Measurements from ENCODE around the gene OGFRL1. TPM values are rescaled to one million over a fixed set of nuclear protein-coding genes. Genes with fewer than 3 reads are reported as not detected.
A peak's percentile ranks its signal among the peaks of the same experiment; 100 is the strongest.

Gene OGFRL1
- total RNA-seq, 1 donor from 2014 or later: 7.5 TPM

GRCh38 chr6:71289039-71289801 lies 609 bp downstream of the OGFRL1 start:
- H3K9me3 Mint-ChIP-seq: no peaks in the 10 kb centered on the region
- H3K36me3 Mint-ChIP-seq: peaks cover 15% of the 10 kb centered on the region
- no peaks in the 10 kb centered on the region for H3K9me3 ChIP-seq (ENCODE audit: low read depth)
- no peaks in the 10 kb centered on the region for H3K27me3 ChIP-seq
- H3K4me1 Mint-ChIP-seq: peaks cover 30% of the 10 kb centered on the region
- H3F3A ChIP-seq (ENCODE audit: low read depth): peaks cover 13% of the 10 kb centered on the region
- no peaks in the 10 kb centered on the region for H3K4me1 ChIP-seq
- H3K9ac ChIP-seq: no peak overlapping the region
- peak overlapping the region; percentile 83 for H3K4me3 ChIP-seq
- TF ChIP-seq EZH2phosphoT487 (IDR thresholded peaks at IDR 0.05) (no peak), EZH2 (IDR thresholded peaks at IDR 0.05) (no peak)
- TF ChIP-seq, protein P1, sequence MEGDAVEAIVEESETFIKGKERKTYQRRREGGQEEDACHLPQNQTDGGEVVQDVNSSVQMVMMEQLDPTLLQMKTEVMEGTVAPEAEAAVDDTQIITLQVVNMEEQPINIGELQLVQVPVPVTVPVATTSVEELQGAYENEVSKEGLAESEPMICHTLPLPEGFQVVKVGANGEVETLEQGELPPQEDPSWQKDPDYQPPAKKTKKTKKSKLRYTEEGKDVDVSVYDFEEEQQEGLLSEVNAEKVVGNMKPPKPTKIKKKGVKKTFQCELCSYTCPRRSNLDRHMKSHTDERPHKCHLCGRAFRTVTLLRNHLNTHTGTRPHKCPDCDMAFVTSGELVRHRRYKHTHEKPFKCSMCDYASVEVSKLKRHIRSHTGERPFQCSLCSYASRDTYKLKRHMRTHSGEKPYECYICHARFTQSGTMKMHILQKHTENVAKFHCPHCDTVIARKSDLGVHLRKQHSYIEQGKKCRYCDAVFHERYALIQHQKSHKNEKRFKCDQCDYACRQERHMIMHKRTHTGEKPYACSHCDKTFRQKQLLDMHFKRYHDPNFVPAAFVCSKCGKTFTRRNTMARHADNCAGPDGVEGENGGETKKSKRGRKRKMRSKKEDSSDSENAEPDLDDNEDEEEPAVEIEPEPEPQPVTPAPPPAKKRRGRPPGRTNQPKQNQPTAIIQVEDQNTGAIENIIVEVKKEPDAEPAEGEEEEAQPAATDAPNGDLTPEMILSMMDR (IDR thresholded peaks at IDR 0.05): no peak
- H3K36me3 ChIP-seq: no peaks in the 10 kb centered on the region
- H3K27ac Mint-ChIP-seq: no peak overlapping the region
- peak overlapping the region; percentile 91 for H3K4me2 ChIP-seq
- H4K20me1 ChIP-seq (ENCODE audit: low read depth): no peaks in the 10 kb centered on the region
- H3K27ac ChIP-seq: no peak overlapping the region
- peaks cover 8% of the 10 kb centered on the region for H3K27me3 Mint-ChIP-seq (ENCODE audit: insufficient read depth, low read depth)
- DNase-seq (ENCODE audit: low spot score): peak; percentile 62
- no peak overlapping the region for H2AFZ ChIP-seq (replicated peaks)
- peak overlapping the region; percentile 90 for H3K4me3 Mint-ChIP-seq
- H3K79me2 ChIP-seq (ENCODE audit: low read depth): no peaks in the 10 kb centered on the region

DNA sequence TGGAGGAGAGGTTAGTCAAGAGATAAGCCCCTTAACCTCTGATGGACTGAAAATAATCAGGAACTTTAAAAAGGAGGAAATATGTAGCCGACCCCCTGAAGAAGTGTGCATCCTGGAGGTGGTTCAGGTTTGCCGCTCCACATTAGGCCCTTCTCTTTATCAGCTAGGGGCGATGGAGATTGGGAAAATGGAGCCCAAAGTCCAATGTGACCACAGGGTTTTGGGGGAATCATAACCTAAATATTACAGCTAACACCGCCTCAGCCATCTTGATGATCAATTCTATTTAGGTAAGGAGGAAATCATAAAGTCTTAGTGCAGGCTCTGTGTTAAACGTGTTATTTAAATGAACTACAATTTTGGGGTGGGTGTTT lies 1.2 kb downstream of the OGFRL1 start:
- Histone ChIP-seq H3K9ac (no peak overlapping the region), H3K9me3 (ENCODE audit: low read depth) (no peaks in the 10 kb centered on the region), H3K79me2 (ENCODE audit: low read depth) (no peaks in the 10 kb centered on the region), H3K4me1 (no peaks in the 10 kb centered on the region), H3K27me3 (no peaks in the 10 kb centered on the region), H3K27ac (no peak overlapping the region), H3K4me3 (peak overlapping the region; percentile 83), H3K4me2 (peak overlapping the region; percentile 91), H3K36me3 (no peaks in the 10 kb centered on the region), H3F3A (ENCODE audit: low read depth) (peaks cover 13% of the 10 kb centered on the region), H2AFZ (replicated peaks) (no peak overlapping the region), H4K20me1 (ENCODE audit: low read depth) (no peaks in the 10 kb centered on the region)
- peak overlapping the region; percentile 90 for H3K4me3 Mint-ChIP-seq
- DNase-seq (ENCODE audit: low spot score): no peak
- TF ChIP-seq EZH2phosphoT487 (IDR thresholded peaks at IDR 0.05): no peak
- no peak for TF ChIP-seq EZH2 (IDR thresholded peaks at IDR 0.05)
- TF ChIP-seq, protein P1 (IDR thresholded peaks at IDR 0.05): no peak
- peaks cover 8% of the 10 kb centered on the region for H3K27me3 Mint-ChIP-seq (ENCODE audit: insufficient read depth, low read depth)
- H3K27ac Mint-ChIP-seq: no peak overlapping the region
- peaks cover 19% of the 10 kb centered on the region for H3K36me3 Mint-ChIP-seq
- no peaks in the 10 kb centered on the region for H3K9me3 Mint-ChIP-seq
- H3K4me1 Mint-ChIP-seq: peaks cover 30% of the 10 kb centered on the region

DNA sequence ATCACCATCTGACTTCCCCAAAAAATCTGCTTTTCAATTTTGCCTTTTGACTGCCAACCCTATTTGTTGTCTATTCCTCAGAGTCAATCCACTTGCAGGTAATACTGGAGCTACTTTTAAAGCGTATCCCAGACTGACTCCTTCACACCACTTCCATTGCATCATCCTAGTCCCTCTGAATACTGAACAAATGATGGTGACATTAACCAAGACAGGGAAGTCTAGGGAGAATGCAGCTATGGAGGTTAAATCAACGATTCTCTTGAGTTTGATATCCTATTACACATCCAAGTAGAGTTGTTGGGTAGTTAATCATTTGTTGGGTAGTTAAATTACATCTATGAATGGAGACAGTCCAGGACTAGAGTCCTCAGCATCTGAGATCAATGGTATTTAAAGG lies 2.0 kb downstream of the OGFRL1 start:
- DNase-seq (ENCODE audit: low spot score): no peak
- Histone ChIP-seq H4K20me1 (ENCODE audit: low read depth) (no peaks in the 10 kb centered on the region), H3K27me3 (no peaks in the 10 kb centered on the region), H3K4me3 (no peak overlapping the region), H3K4me2 (no peak overlapping the region), H3K9ac (no peak overlapping the region), H3F3A (ENCODE audit: low read depth) (peaks cover 13% of the 10 kb centered on the region), H2AFZ (replicated peaks) (no peak overlapping the region), H3K4me1 (no peaks in the 10 kb centered on the region), H3K9me3 (ENCODE audit: low read depth) (no peaks in the 10 kb centered on the region), H3K79me2 (ENCODE audit: low read depth) (no peaks in the 10 kb centered on the region), H3K36me3 (no peaks in the 10 kb centered on the region), H3K27ac (no peak overlapping the region)
- Mint-ChIP-seq H3K36me3 (peaks cover 23% of the 10 kb centered on the region), H3K4me3 (peak overlapping the region; percentile 90), H3K9me3 (no peaks in the 10 kb centered on the region), H3K27ac (no peak overlapping the region), H3K27me3 (ENCODE audit: insufficient read depth, low read depth) (peaks cover 8% of the 10 kb centered on the region), H3K4me1 (peaks cover 30% of the 10 kb centered on the region)
- TF ChIP-seq, protein P1 (IDR thresholded peaks at IDR 0.05): no peak
- TF ChIP-seq EZH2 (IDR thresholded peaks at IDR 0.05) (no peak), EZH2phosphoT487 (IDR thresholded peaks at IDR 0.05) (no peak)

Measured in neural progenitor cell (in vitro differentiated cells).